Neural cell (in vitro differentiated cells): Measurements from ENCODE around the gene NHERF1. TPM values are rescaled to one million over a fixed set of nuclear protein-coding genes. Genes with fewer than 3 reads are reported as not detected.

Experiments used
- H2AFZ ChIP-seq: fragments of 200-600, 300-800 bp; sonication (generic), shearing (Covaris generic); 2 replicates; pipeline ENCODE4 v1.6.0; 2014; ENCODE audit warnings: low read depth, mild to moderate bottlenecking, antibody characterized with exemption, low read length, moderate library complexity
- H3F3A ChIP-seq: fragments of 200-600 bp; shearing (Covaris generic); 2 replicates; pipeline ENCODE4 v1.6.1; 2016; ENCODE audit warnings: mild to moderate bottlenecking, moderate library complexity, mixed read lengths, antibody characterized with exemption, low read length; ENCODE audit not compliant: insufficient read depth, poor library complexity, severe bottlenecking
- H3K27ac ChIP-seq: fragments of 200-600, 300-800 bp; sonication (generic), shearing (Covaris generic); 2 replicates; pipeline ENCODE4 v1.5.1; 2014; ENCODE audit warnings: mild to moderate bottlenecking, low read length, moderate library complexity
- H3K27me3 ChIP-seq: fragments of 300-800, 200-600 bp; sonication (generic), shearing (Covaris generic); 2 replicates; pipeline ENCODE4 v1.6.0; 2014; ENCODE audit warnings: mild to moderate bottlenecking, low read depth, low read length, moderate library complexity; ENCODE audit not compliant: insufficient read depth
- H3K36me3 ChIP-seq: fragments of 300-800, 200-600 bp; sonication (generic), shearing (Covaris generic); 2 replicates; pipeline ENCODE4 v1.5.1; 2014; ENCODE audit warnings: mild to moderate bottlenecking, antibody characterized with exemption, low read length, moderate library complexity; ENCODE audit not compliant: insufficient read depth
- H3K4me2 ChIP-seq: fragments of 300-800, 200-600 bp; sonication (generic), shearing (Covaris generic); 2 replicates; pipeline ENCODE4 v1.6.0; 2014; ENCODE audit warnings: mild to moderate bottlenecking, low read length
- H3K4me3 ChIP-seq: fragments of 300-800, 200-600 bp; sonication (generic), shearing (Covaris generic); 2 replicates; pipeline ENCODE4 v1.5.1; 2014; ENCODE audit warnings: mild to moderate bottlenecking, low read length, moderate library complexity
- H3K79me2 ChIP-seq: fragments of 200-600 bp; shearing (Covaris generic); replicated peaks from 2 replicates; pipeline ENCODE4 v1.6.0; 2014; ENCODE audit warnings: mild to moderate bottlenecking, low read length, moderate library complexity; ENCODE audit not compliant: insufficient read depth
- H3K9ac ChIP-seq: fragments of 300-800, 200-600 bp; sonication (generic), shearing (Covaris generic); 2 replicates; pipeline ENCODE4 v1.6.1; 2016; ENCODE audit warnings: mild to moderate bottlenecking, low read length, mixed read lengths
- H3K9me2 ChIP-seq: fragments of 200-600 bp; shearing (Covaris generic); 2 replicates; pipeline ENCODE4 v1.6.1; 2016; ENCODE audit warnings: mild to moderate bottlenecking, low read length, mixed read lengths; ENCODE audit not compliant: insufficient read depth
- H3K9me3 ChIP-seq: fragments of 200-600, 300-800 bp; sonication (generic), shearing (Covaris generic); 2 replicates; pipeline ENCODE4 v1.6.1; 2016; ENCODE audit warnings: mild to moderate bottlenecking, mixed run types, low read length, moderate library complexity, mixed read lengths
- H4K20me1 ChIP-seq: fragments of 200-600 bp; shearing (Covaris generic); 2 replicates; pipeline ENCODE4 v1.6.1; 2016; ENCODE audit warnings: mild to moderate bottlenecking, mixed run types; ENCODE audit not compliant: insufficient read depth
- EP300 ChIP-seq: fragments of 450-650 bp; conservative IDR thresholded peaks from 2 replicates; pipeline ENCODE4 v1.6.1; 2014; ENCODE audit warnings: antibody characterized with exemption, mild to moderate bottlenecking, moderate library complexity; ENCODE audit not compliant: poor library complexity, severe bottlenecking
- EZH2 ChIP-seq: fragments of 200-600, 300-800 bp; shearing (Covaris generic), sonication (generic); IDR thresholded peaks from 2 replicates; pipeline ENCODE4 v1.6.1; 2014; ENCODE audit warnings: antibody characterized with exemption, low read length, borderline replicate concordance, mild to moderate bottlenecking; ENCODE audit not compliant: insufficient read depth, poor library complexity, severe bottlenecking
- MXI1 ChIP-seq: fragments of 450-650 bp; conservative IDR thresholded peaks from 2 replicates; pipeline ENCODE4 v1.6.1; 2014; ENCODE audit warnings: antibody characterized with exemption, mild to moderate bottlenecking; ENCODE audit not compliant: poor library complexity, severe bottlenecking
- POLR2AphosphoS5 ChIP-seq: IDR thresholded peaks from 2 replicates; pipeline ENCODE4 v1.6.1; 2012
- RAD21 ChIP-seq: fragments of 450-650 bp; conservative IDR thresholded peaks from 2 replicates; pipeline ENCODE4 v1.6.1; 2014; ENCODE audit warnings: antibody characterized with exemption, mild to moderate bottlenecking, moderate library complexity
- SMC3 ChIP-seq: fragments of 450-650 bp; conservative IDR thresholded peaks from 2 replicates; pipeline ENCODE4 v1.6.1; 2014; ENCODE audit warnings: antibody characterized with exemption, mild to moderate bottlenecking, moderate library complexity; ENCODE audit not compliant: poor library complexity
- TAF1 ChIP-seq: IDR thresholded peaks from 2 replicates; pipeline ENCODE4 v1.6.1; 2012; ENCODE audit warnings: low read depth
- polyA plus RNA-seq: library from polyadenylated mRNA; depleted of rRNA; stranded (reverse); fragments of >200 nt; gene quantifications from 2 replicates; pipeline ENCODE4 v1.2.3, GENCODE V29; 2014
- TF ChIP-seq, protein P1 (sequence below): IDR thresholded peaks from 2 replicates; pipeline ENCODE4 v1.6.1; 2012; ENCODE audit warnings: borderline replicate concordance
- TF ChIP-seq, protein P2 (sequence below): fragments of 450-650 bp; IDR thresholded peaks from 2 replicates; pipeline ENCODE4 v1.5.1; 2014; ENCODE audit warnings: antibody characterized with exemption, mild to moderate bottlenecking, moderate library complexity; ENCODE audit not compliant: poor library complexity, severe bottlenecking

Gene NHERF1
- polyA plus RNA-seq, 1 donor from 2014 or later = 0.51 TPM

DNA sequence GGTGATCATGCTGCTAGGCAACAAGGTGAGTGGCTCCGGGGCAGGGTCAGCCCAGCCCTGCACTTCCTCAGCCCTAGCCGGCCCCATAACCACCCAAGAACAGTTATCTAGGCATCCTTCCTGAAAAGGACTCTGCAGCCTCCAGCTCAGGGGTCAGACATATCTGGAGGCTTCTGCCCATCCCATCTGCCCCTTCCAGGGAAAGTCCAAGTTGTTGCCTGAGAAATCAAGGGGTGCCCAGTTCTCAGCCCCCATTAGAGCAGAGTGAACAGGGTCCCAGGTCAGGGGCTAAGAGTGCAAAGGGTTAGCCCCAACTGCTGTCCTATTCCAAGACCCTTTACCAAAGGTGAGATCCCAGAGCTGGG lies 4.1 kb upstream of the NHERF1 start:
- TF ChIP-seq RAD21 (no peak), EZH2 (no peak), TAF1 (no peak), EP300 (no peak), SMC3 (no peak), MXI1 (no peak), POLR2AphosphoS5 (no peak)
- TF ChIP-seq, protein P1, sequence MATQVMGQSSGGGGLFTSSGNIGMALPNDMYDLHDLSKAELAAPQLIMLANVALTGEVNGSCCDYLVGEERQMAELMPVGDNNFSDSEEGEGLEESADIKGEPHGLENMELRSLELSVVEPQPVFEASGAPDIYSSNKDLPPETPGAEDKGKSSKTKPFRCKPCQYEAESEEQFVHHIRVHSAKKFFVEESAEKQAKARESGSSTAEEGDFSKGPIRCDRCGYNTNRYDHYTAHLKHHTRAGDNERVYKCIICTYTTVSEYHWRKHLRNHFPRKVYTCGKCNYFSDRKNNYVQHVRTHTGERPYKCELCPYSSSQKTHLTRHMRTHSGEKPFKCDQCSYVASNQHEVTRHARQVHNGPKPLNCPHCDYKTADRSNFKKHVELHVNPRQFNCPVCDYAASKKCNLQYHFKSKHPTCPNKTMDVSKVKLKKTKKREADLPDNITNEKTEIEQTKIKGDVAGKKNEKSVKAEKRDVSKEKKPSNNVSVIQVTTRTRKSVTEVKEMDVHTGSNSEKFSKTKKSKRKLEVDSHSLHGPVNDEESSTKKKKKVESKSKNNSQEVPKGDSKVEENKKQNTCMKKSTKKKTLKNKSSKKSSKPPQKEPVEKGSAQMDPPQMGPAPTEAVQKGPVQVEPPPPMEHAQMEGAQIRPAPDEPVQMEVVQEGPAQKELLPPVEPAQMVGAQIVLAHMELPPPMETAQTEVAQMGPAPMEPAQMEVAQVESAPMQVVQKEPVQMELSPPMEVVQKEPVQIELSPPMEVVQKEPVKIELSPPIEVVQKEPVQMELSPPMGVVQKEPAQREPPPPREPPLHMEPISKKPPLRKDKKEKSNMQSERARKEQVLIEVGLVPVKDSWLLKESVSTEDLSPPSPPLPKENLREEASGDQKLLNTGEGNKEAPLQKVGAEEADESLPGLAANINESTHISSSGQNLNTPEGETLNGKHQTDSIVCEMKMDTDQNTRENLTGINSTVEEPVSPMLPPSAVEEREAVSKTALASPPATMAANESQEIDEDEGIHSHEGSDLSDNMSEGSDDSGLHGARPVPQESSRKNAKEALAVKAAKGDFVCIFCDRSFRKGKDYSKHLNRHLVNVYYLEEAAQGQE = no peak
- TF ChIP-seq, protein P2, sequence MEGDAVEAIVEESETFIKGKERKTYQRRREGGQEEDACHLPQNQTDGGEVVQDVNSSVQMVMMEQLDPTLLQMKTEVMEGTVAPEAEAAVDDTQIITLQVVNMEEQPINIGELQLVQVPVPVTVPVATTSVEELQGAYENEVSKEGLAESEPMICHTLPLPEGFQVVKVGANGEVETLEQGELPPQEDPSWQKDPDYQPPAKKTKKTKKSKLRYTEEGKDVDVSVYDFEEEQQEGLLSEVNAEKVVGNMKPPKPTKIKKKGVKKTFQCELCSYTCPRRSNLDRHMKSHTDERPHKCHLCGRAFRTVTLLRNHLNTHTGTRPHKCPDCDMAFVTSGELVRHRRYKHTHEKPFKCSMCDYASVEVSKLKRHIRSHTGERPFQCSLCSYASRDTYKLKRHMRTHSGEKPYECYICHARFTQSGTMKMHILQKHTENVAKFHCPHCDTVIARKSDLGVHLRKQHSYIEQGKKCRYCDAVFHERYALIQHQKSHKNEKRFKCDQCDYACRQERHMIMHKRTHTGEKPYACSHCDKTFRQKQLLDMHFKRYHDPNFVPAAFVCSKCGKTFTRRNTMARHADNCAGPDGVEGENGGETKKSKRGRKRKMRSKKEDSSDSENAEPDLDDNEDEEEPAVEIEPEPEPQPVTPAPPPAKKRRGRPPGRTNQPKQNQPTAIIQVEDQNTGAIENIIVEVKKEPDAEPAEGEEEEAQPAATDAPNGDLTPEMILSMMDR = no peak
- Histone ChIP-seq H3K27ac (no peak overlapping the region), H4K20me1 (no peaks in the 10 kb centered on the region), H3K4me2 (no peak overlapping the region), H3K79me2 (no peaks in the 10 kb centered on the region), H3K9ac (no peak overlapping the region), H2AFZ (no peak overlapping the region), H3K27me3 (peaks cover 23% of the 10 kb centered on the region), H3F3A (no peaks in the 10 kb centered on the region), H3K36me3 (no peaks in the 10 kb centered on the region), H3K9me3 (no peaks in the 10 kb centered on the region), H3K9me2 (no peaks in the 10 kb centered on the region), H3K4me3 (no peak overlapping the region)

DNA sequence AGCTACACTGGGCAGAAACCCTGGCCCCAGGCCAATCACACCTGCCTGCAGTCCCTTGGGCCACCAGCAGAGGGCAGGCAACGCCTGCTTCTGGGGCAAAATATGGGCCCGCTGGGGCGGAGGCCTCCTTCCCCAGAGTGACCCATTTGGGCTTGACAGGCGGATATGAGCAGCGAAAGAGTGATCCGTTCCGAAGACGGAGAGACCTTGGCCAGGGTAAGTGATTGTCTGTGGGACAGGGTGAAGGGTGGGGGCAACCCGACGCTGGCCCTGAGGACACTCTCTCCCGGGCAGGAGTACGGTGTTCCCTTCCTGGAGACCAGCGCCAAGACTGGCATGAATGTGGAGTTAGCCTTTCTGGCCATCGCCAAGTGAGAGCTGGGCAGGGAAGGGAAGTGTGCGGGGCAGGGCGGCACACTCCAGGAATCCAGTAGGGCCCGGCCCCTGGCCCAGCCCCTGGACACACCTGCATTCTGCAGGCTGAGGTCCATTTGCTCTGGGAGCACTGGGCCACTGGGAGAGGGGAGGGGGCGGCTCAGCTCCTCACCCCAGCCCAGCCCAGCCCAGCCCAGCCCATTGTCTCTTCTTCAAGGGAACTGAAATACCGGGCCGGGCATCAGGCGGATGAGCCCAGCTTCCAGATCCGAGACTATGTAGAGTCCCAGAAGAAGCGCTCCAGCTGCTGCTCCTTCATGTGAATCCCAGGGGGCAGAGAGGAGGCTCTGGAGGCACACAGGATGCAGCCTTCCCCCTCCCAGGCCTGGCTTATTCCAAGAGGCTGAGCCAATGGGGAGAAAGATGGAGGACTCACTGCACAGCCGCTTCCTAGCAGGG lies 3.5 kb upstream of the NHERF1 start:
- TF ChIP-seq SMC3 (peak; percentile 27), MXI1 (no peak), EP300 (no peak), TAF1 (no peak), RAD21 (peak; percentile 54), POLR2AphosphoS5 (no peak), EZH2 (no peak)
- TF ChIP-seq, protein P2 = peak; percentile 60
- TF ChIP-seq, protein P1 = no peak
- no peaks in the 10 kb centered on the region for H3K36me3 ChIP-seq
- H2AFZ ChIP-seq = no peak overlapping the region
- H4K20me1 ChIP-seq = no peaks in the 10 kb centered on the region
- H3K9me3 ChIP-seq = no peaks in the 10 kb centered on the region
- H3K4me3 ChIP-seq = no peak overlapping the region
- H3K79me2 ChIP-seq = no peaks in the 10 kb centered on the region
- H3K27me3 ChIP-seq = peaks cover 25% of the 10 kb centered on the region
- no peaks in the 10 kb centered on the region for H3K9me2 ChIP-seq
- no peak overlapping the region for H3K27ac ChIP-seq
- no peak overlapping the region for H3K9ac ChIP-seq
- H3F3A ChIP-seq = no peaks in the 10 kb centered on the region
- no peak overlapping the region for H3K4me2 ChIP-seq
